Activated T-cell treated with anti-CD3 and anti-CD28 coated beads, Interleukin-2, amount 50 U/mL, for 48 hours (primary cell): ENCODE measurements around the gene SREK1IP1.

Experiments
- DNase-seq, 2 experiments: peaks; one replicate each; pipeline ENCODE4 v3.0.0-alpha.2; 2020

SREK1IP1 gene

DNA sequence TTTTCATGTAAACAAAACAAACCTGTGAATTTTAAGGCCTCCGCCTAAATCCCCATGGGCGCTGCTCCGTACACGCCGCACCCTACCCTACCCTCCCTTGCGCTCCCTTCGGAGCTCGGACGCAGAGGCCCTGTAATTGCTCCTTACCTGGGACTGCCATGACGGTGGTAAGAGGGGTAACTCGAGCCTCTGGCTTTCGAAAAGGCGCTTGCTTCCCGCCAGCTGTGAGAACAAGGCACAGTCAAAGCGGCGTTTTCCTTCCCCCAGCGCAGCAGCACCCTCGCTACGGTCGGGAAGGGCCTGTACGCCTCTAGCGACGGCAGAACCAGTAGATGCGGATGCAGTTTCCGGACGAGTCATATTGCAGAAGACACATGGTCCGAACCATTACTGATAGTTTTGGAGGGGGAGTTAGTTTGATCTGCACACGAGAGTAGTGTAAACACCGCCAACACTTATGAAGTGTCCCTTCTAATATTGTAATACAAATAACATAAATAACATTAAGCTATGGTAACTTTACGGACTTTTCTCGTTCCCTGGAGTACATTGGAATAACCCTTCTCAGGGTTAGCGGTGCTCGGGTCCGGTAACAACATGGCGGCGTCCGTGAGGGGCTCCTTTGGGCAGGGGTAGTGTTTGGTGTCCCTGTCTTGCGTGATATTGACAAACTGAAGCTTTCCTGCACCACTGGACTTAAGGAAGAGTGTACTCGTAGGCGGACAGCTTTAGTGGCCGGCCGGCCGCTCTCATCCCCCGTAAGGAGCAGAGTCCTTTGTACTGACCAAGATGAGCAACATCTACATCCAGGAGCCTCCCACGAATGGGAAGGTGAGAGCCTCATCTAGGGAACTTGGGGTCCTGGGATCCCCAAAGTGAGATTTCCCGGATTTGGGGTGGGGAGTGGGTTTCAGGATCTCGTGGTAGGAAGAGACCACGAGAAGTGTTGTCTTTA lies at the start of gene SREK1IP1, which contains the start of gene CWC27:
TSS of gene SREK1IP1 (minus strand) at position 334 of the 955 bp plus-strand sequence. CDS start at position 160, 174 bp downstream.
TSS of gene CWC27 (plus strand) at position 573 of the 955 bp plus-strand sequence. CDS start at position 790, 217 bp downstream.
- DNase-seq = peak; percentile 86

- DNase-seq = no peak
Observed at GRCh38 chr5:64818245-64818644, 49.8 kb upstream of the SREK1IP1 start.

- DNase-seq = no peak
Observed at GRCh38 chr5:64814073-64814472, 45.6 kb upstream of the SREK1IP1 start.

- DNase-seq = no peak
Observed at GRCh38 chr5:64811050-64811640, 42.7 kb upstream of the SREK1IP1 start.

DNA sequence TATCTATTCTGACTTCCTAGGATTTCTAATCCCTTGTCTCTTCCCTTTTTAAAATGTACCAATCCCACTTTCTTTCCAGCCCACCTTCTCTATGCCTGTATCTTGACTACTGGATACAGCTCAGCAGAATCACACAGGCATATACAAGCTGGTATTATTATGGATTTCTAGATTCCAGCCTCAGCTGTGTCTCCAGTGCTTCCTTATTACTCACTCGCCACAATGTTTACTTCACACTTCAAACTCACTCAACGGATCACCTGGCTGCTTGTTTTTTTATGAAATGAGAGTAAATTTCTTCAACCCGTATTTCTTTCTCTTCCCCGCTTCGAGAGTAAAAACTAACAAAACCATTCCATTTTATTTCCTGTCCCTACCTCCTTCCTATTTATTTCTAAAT lies 39.0 kb upstream of the SREK1IP1 start:
- DNase-seq = no peak

GRCh38 chr5:64806537-64806936 lies 38.0 kb upstream of the SREK1IP1 start:
- no peak for DNase-seq

- DNase-seq = no peak
Observed at GRCh38 chr5:64800926-64801325, 32.4 kb upstream of the SREK1IP1 start.

DNA sequence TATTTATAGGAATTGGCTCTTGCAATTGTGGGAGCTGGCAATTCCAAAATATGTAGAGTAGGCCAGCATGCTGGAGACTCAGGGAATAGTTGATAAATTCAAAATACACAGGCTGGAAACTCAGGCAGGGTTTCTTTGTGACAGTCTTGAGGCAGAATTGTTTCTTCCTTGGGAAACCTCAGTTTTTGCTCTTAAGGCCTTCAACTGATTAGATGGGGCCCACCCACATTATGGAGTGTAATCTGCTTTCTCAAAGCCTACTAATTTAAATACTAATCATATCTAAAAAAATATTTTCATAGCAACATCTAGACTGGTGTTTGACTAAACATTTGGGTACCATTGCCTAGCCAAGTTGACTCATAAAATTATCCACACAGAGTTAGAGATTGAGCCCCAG lies 27.8 kb upstream of the SREK1IP1 start:
- DNase-seq = no peak

DNA sequence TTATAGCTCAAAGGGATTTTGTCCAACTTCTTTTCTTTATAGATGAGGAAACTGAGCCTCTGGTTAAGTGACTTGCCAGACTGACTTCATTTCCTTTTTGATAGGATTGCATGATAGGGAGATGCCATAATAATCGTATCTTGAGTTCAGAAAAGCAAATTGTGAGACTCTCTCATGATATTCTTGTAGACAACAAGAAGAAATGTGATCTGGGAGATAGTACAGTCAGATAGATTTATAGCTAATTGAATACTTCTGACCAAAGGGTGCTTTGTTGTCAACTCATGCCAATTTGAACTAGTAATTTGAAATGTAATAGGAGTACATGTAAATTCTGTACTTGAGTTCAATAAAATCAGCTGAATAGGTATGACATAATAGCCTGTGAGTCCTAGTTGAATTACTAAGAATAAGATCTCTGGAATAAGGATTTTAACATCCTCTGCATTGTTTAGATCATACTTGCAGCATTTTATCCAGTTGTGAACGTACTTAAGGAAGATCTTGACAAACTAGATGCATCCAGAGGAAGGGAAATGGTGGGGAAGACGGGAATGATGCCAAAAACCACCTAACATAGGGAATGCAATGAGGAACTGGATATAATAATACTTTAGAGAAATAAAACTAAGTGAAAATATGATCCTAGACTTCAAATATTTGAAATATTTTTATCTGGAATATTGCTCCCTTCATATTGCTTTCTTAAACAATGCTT lies 25.7 kb upstream of the SREK1IP1 start:
- DNase-seq = no peak

- no peak for DNase-seq
Observed at GRCh38 chr5:64792469-64792868, 24.0 kb upstream of the SREK1IP1 start.

- no peak for DNase-seq
Observed at GRCh38 chr5:64790210-64790609, 21.7 kb upstream of the SREK1IP1 start.

GRCh38 chr5:64789457-64789856 lies 21.0 kb upstream of the SREK1IP1 start:
- DNase-seq = no peak

- DNase-seq = no peak
Observed at GRCh38 chr5:64788156-64788555, 19.7 kb upstream of the SREK1IP1 start.

DNA sequence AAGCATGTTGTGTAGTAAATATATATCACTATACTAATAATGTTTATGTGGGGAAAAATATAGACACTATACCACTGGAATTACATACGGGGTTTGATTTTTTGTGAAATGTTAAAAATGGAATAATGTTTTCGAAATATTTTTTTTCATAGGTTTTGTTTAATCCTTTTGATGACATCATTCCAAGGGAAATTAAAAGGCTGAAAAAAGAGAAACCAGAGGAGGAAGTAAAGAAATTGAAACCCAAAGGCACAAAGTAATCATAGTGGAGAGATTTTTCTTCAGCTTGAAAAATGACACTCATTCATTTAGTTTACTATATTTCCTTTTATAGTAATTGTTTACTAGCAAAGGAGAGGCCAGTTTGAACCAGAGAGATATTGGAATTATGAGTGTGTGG lies 17.9 kb upstream of the SREK1IP1 start:
- no peak for DNase-seq

DNA sequence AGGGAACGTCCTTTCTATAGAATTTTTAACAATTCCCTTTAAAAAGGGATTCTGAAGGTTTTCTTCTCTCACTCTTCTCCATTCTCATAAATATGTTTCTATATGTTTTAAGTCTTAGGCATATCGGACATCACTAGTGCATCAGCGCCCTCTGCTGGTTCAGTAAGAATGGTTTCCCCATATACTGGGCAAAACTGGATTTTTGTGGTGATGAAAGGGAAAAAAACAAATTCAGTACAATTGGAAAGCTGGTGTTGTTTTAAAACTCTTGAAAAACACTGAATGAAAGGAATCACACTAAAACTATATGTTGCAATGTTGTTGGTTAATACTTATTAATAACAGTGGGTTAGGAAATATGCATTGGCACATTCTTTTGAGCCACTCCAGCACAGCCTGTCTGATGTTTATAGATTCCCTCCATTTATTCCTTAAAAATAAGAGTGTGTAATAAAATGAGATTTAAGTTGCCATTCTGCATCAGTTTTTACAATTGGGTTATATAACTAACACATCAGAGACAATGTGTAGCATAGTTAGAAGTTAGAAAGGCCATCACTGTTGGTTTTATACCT lies 16.0 kb upstream of the SREK1IP1 start:
- DNase-seq = peak; percentile 70

- DNase-seq = no peak
Observed at GRCh38 chr5:64775291-64775690, 6.8 kb upstream of the SREK1IP1 start.

DNA sequence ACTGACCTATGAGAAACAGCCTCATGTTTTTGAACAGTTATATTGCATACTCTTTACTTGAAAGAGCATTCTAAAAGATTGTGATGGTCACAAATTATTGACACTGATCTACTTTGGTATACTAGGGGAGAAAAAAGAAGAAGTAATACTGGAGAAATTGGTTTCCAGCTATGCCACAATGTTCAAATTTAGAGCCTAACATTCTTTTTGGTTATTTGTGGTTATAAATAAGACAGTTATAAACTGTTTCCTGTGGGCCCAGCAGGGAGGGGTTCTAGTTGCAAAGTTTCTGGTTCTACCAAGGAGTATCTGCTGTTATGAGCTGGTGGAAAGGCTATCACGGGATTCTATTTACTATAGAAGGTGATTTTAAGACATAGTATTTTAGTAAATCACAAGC lies 5.0 kb upstream of the SREK1IP1 start:
- DNase-seq = no peak

DNA sequence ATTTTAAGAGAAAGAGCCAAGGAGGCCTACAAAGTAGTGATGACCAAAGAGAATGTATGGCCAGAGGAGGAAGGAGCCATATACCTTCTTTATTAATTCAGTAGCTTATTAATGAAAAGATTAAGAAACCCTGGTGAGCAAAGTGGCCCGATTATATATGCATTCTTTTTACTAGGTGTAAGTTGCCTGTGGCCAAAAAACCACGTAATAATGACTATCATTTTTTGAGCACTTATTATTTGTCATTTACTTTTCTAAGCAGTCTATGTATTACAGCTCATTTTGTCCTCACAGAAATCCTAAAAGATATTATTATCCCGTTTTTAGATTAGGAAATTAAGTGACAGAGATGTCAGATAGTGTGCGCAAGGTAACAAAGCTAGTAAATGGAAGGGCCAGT lies 3.2 kb upstream of the SREK1IP1 start:
- no peak for DNase-seq

DNA sequence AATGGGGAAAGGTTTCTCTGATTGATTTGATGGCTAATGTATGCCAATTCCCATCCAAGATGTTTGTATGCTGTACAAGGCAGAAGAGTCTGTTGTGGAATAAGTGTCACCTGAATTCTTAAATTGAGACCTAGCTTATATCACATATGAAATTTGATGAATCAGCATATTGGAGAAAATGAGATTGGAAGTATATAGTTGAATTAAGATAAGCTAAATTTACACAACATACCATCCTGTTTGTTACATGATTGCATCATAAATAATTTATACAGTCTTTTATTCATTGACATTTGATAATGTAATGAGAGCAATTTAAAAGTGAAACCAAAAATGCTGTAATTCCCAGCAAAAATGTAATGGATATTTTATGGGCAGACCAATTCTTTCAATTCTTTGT lies 1.4 kb upstream of the SREK1IP1 start:
- no peak for DNase-seq

- DNase-seq = peak; percentile 37 to 46
Observed at GRCh38 chr5:64767959-64768357, 533 bp downstream of the SREK1IP1 start.

- no peak for DNase-seq
Observed at GRCh38 chr5:64766941-64767340, 1.6 kb downstream of the SREK1IP1 start.

DNA sequence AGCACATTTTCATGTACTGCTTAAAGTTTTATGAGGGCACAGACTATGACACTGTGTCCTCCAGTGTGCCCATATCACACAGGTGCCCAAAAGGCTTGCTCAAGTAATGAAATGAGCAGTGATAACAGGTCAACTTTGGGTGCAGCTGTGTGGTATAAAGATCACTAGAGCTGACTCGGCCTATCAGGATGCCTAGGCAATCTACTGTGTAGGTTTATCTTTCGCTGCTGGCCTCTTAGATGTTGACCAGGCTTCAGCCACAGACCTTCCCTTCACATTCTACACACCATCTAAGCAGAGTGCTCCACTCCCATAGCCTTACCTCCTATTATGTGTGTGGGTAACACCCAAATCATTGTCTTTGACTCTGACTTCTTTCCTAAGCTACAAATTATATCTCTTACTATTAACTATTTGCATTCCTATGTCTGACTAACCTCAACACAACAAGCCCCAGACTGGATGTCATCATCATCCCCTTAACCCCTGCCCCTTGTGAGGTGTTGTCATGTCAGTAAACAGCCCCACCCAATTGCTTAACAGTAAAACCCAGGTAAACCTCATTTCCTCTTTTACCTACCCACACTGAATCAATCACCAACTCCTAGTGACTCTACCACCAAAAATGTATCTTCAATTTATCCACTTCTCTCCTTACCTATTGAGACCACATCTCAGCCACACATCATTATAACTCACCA lies 2.5 kb downstream of the SREK1IP1 start:
- no peak for DNase-seq
